GM23338 (cell line): ENCODE data around the gene RGMB.

Experiments
- CREB1 ChIP-seq: fragments of 250-450 bp; sonication (Bioruptor Pico); IDR thresholded peaks from 2 replicates; pipeline ENCODE4 v1.5.0; 2020; ENCODE audit warnings: low read depth, mild to moderate bottlenecking, moderate library complexity
- EZH2 ChIP-seq: fragments of 200-600 bp; sonication (generic); IDR thresholded peaks from one replicate; pipeline ENCODE4 v1.8.0; 2017; ENCODE audit warnings: antibody characterized with exemption, mild to moderate bottlenecking, low read depth; ENCODE audit not compliant: unreplicated experiment
- JUNB ChIP-seq: IDR thresholded peaks from one replicate; pipeline ENCODE4 v1.6.1; 2016; ENCODE audit warnings: antibody characterized with exemption; ENCODE audit not compliant: unreplicated experiment
- NANOG ChIP-seq: IDR thresholded peaks from 2 replicates; pipeline ENCODE4 v1.6.1; 2016; ENCODE audit warnings: antibody characterized with exemption, borderline replicate concordance
- POLR2AphosphoS5 ChIP-seq: IDR thresholded peaks from 2 replicates; pipeline ENCODE4 v1.6.1; 2016; ENCODE audit warnings: antibody characterized with exemption, low read depth
- TF ChIP-seq, protein P1 (sequence below): IDR thresholded peaks from one replicate; pipeline ENCODE4 v1.6.1; 2018; ENCODE audit warnings: antibody characterized with exemption; ENCODE audit not compliant: unreplicated experiment
- TF ChIP-seq, protein P2 (sequence below), 2 experiments: fragments of 200-600 bp in 1 of 2; sonication (generic) in 1 of 2; conservative IDR thresholded peaks; 2 replicates each; pipeline versions ENCODE4 v1.5.1 to v1.6.1; 2016 to 2017; ENCODE audit warnings: antibody characterized with exemption in 2 of 2, low read depth in 2 of 2, mild to moderate bottlenecking in 2 of 2, moderate library complexity in 1 of 2

GRCh38 chr5:98813755-98814154, 40.3 kb downstream of the RGMB start:
- TF ChIP-seq, protein P1, sequence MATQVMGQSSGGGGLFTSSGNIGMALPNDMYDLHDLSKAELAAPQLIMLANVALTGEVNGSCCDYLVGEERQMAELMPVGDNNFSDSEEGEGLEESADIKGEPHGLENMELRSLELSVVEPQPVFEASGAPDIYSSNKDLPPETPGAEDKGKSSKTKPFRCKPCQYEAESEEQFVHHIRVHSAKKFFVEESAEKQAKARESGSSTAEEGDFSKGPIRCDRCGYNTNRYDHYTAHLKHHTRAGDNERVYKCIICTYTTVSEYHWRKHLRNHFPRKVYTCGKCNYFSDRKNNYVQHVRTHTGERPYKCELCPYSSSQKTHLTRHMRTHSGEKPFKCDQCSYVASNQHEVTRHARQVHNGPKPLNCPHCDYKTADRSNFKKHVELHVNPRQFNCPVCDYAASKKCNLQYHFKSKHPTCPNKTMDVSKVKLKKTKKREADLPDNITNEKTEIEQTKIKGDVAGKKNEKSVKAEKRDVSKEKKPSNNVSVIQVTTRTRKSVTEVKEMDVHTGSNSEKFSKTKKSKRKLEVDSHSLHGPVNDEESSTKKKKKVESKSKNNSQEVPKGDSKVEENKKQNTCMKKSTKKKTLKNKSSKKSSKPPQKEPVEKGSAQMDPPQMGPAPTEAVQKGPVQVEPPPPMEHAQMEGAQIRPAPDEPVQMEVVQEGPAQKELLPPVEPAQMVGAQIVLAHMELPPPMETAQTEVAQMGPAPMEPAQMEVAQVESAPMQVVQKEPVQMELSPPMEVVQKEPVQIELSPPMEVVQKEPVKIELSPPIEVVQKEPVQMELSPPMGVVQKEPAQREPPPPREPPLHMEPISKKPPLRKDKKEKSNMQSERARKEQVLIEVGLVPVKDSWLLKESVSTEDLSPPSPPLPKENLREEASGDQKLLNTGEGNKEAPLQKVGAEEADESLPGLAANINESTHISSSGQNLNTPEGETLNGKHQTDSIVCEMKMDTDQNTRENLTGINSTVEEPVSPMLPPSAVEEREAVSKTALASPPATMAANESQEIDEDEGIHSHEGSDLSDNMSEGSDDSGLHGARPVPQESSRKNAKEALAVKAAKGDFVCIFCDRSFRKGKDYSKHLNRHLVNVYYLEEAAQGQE: no peak
- TF ChIP-seq, protein P2, sequence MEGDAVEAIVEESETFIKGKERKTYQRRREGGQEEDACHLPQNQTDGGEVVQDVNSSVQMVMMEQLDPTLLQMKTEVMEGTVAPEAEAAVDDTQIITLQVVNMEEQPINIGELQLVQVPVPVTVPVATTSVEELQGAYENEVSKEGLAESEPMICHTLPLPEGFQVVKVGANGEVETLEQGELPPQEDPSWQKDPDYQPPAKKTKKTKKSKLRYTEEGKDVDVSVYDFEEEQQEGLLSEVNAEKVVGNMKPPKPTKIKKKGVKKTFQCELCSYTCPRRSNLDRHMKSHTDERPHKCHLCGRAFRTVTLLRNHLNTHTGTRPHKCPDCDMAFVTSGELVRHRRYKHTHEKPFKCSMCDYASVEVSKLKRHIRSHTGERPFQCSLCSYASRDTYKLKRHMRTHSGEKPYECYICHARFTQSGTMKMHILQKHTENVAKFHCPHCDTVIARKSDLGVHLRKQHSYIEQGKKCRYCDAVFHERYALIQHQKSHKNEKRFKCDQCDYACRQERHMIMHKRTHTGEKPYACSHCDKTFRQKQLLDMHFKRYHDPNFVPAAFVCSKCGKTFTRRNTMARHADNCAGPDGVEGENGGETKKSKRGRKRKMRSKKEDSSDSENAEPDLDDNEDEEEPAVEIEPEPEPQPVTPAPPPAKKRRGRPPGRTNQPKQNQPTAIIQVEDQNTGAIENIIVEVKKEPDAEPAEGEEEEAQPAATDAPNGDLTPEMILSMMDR (conservative IDR thresholded peaks at IDR 0.05; ENCODE audit: low read depth in 2 of 2): no peak
- TF ChIP-seq POLR2AphosphoS5: no peak
- no peak for TF ChIP-seq EZH2
- TF ChIP-seq CREB1 (CRISPR knock-in tag): no peak
- no peak for TF ChIP-seq JUNB
- no peak for TF ChIP-seq NANOG
